ENCODE data around the gene SBF2.
"Not testable (repeated sequence)": the region's sequence is repeated elsewhere in the genome, so short reads cannot be mapped to it uniquely, and the experiment has no call there.

The SBF2 gene

DNA sequence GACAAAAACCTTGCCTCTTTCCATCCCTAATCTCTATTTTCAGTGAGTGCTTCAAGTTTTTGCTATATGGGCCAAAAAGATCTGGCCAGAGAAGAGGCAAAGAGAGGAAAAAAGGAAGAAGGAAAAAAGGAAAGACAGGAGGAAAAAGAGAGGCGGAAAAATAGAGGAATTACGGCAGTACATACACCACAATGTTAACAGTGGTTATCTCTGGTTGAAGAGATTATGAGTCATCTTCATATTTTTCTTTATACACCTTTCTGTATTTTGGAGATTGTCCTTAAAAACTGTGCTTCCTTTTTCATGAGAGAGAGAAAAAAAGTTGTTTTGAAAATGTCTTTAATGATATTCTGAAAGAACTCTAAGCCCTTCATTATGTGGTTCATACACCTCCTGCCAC is 133.7 kb downstream of the SBF2 start:
- no peak for DNase-seq

DNA sequence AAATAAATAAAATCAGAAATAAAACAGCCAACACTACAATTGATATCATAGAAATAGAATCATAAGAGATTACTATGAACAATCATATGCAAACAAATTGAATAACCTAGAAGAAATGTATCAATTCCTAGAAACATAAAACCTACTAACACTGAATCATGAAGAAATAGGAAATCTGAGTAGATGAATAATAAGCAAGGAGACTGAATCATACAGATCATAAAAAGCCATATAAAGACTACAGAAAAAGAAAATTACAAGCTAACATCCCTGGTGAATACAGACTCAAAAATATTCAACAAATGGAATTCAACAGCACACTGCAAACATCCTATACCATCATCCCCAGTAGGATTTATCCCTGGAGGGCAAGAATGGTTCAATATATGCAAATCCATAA is 135.6 kb downstream of the SBF2 start:
- no peak for DNase-seq

DNA sequence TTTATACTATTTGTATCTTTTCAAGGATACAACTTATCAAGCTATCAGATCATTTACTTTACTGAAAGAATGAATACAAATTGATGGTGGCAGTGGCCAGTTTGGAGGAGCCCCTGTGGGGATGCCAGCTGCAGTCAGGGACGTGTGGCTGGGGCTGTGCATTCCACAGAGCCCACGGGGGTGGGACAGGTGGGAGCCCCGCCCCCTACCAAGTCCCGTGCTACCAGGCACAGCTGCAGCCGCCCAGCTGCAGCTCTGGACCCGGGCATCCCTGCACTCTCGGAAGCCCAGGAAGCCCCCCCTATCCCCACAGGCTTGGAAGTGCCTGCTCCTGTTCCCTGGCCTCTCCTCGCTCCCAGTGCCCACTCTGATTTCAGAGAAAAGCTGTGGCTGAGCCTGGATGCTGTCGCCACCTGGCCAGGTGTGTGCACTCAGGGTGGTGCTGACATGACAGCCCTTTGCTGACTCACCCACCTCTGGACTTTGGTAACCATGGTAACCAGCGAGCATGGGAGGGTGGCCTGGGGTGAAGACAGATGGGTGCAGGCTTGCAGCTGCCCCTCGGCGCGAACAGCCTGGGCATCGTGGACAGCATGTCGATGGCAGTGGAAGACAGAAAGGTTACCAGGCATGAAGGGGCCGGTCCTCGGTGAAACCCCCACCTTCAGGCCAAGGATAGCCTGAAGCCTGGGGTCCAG is 138.1 kb downstream of the SBF2 start:
- no peak for DNase-seq

DNA sequence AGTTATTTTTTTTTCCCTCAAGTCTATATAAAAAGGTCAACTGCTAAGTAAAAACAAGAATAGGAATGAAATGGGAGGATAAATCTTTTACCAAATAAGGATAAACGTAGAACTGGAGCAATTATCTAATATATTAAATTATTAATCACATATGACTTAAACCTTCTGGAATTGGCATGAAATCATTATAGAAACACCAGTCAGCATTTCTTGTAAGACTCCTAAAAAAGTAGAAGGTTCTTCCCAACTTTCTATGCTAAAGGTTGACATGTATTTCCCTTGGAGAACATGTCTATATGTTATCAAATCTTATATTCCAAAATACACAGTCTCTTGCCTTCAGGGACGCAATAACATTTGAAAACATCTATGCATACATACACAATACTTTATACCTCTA is 143.2 kb downstream of the SBF2 start:
- DNase-seq, result no peak

DNA sequence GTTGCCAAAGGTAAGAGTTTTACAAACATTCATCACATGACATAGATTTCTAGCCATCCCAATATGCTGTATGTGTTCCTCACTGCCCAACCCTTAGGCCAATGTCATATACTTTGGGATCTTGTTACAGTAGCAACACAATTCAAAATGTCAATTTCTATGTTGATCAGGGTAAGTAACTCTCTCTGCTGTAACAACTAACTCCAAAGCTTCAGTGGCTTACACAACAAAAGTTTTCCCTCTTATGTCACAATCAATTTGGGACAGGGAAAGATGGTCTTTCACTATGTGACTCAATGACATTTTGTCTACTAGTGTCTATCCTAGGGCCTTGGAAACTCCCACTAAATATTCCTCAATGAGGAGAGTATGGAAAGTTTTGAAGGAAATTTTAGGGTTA is 144.5 kb downstream of the SBF2 start:
- DNase-seq, result no peak

DNA sequence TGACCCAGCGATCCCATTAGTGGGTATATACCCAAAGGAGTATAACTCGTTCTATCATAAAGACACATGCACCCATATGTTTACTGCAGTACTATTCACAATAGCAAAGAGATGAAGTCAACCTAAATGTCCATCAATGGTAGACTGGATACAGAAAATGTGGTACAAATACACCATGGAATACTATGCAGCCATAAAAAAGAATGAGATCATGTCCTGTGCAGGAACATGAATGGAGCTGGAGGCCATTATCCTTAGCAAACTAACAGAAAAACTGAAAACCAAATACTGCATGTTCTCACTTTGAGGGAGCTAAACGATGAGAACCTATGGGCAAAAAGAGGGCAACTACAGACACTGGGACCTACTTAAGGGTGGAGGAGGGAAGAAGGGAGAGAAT is 146.8 kb downstream of the SBF2 start:
- DNase-seq, result no peak

DNA sequence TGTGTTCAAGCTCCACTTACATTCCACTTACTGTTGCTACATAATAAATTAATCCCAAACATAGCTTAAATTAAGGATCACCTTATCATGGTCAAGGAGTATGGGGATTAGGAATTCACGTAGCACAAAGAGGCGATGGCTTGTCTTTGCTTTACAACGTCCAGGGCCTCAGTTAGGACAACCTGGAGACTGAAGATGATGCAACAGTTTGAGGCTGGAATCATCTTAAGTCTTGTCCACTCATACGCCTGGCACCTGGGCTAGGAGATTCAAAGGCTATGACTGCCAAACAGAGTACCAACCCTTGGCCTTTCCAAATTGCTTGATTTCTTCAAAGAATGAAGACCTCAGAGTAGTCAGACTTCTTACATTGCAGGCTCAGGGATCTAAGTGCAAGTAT is 149.1 kb downstream of the SBF2 start:
- no peak for DNase-seq

DNA sequence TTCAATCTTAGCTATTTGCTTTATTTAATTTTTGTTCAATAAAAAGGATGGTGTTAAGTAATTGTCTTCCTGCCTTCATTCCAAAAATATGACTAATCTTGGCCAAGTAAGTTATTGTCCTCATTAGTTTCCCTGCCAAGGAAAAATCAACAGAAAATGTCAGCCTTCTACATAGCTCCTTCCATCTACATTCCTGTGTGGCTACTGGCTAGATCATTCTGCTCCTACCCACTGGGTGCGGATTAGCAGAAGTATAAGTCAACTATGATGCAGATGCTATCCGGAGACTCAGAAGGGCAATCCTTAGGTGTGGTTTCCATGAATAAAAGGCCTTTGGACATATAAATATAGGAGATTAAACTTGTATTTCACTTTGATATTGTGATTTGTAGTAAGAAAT is 154.4 kb downstream of the SBF2 start:
- no peak for DNase-seq

DNA sequence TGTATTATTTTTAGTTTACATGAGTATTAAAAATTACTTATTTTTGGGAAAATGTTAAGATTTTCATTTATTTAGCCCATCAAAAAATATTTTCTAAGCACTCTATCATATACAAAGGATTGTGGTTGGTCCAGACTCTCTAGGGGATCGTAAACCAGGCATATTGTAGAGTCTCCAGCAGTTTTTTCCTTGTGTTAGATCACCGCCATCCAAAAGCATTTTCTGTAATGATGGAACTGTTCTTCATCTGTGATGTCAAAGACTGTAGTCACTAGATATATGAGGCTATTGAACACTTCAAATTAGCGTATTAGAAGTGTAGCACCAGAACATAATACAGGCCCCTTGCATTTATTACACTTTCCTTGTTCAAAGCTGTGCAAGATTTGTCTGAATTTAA is 154.9 kb downstream of the SBF2 start:
- no peak for DNase-seq

DNA sequence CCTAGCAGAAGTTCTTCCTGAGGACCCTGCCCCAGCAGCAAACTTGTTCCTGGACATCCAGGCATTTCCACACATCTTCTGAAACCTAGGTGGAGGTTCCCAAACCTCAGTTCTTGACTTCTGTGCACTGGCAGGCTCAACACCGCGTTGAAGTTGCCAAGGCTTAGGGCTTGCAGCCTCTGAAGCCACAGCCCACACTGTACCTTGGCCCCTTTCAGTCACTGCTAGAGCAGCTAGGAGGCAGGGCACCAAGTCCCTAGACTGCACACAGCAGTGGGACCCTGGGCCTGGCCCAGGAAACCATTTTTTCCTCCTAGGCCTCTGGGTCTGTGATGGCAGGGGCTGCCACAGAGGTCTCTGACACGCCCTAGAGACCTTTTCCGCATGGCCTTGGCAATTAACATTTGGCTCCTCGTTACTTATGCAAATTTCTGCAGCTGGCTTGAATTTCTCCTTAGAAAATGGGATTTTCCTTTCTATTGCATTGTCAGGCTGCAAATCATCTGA is 159.0 kb downstream of the SBF2 start:
- no peak for DNase-seq

DNA sequence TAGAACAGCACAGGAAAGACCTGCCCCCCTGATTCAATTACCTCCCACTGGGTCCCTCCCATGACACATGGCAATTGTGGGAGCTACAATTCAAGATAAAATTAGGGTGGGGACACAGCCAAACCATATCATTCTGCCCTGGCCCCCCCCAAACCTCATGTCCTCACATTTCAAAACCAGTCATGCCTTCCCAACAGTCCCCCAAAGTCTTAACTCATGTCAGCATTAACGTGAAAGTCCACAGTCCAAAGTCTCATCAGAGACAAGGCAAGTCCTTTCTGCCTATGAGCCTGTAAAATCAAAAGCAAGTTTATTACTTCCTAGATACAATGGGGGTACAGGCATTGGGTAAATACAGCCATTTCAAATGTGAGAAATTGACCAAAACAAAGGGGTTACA is 159.8 kb downstream of the SBF2 start:
- not testable (repeated sequence) for DNase-seq

DNA sequence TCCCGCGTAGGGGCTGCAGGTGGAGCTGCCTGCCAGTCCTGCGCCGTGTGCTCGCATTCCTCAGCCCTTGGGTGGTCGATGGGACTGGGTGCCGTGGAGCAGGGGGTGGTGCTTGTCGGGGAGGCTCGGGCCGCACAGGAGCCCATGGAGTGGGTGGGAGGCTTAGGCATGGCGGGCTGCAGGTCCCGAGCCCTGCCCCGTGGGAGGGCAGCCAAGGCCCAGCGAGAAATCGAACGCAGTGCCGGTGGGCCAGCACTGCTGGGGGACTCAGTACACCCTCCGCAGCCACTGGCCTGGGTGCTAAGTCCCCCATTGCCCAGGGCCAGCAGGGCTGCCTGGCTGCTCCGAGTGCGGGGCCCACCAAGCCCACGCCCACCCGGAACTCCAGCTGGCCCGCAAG is 160.8 kb downstream of the SBF2 start:
- not testable (repeated sequence) for DNase-seq

DNA sequence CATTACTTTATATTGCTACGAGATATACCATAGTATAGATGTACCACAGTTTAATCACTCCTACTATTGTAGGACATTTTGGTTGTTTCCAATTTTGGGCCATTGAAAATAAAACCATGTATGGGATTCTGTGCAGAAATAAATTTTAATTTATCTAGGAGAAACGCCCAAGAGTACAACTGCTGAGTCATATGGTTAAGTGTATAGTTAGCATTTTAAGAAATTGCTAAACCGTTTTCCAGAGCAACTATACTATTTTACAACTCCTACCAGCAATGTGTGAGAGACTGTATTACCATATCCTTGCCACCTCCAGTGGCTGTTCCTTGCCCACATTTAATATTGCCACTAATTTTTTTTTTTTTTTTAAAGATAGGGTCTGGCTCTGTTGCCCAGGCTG is 163.1 kb downstream of the SBF2 start:
- DNase-seq, result no peak

DNA sequence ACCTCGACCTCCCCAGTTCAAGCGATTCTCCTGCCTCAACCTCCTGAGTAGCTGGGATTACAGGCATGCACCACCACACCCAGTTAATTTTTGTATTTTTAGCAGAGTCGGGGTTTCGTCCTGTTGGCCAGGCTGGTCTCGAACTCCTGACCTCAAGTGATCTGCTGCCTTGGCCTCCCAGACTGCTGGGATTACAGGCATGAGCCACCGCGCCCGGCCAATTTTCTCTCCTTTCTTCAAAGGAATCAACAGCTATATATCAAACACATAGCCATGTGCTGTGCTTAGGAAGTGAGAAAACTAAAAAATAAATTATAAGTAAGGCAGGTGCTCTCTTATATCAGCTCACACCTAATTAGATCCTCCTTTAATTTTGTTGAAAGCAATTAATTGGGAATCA is 164.8 kb downstream of the SBF2 start:
- not testable (repeated sequence) for DNase-seq

DNA sequence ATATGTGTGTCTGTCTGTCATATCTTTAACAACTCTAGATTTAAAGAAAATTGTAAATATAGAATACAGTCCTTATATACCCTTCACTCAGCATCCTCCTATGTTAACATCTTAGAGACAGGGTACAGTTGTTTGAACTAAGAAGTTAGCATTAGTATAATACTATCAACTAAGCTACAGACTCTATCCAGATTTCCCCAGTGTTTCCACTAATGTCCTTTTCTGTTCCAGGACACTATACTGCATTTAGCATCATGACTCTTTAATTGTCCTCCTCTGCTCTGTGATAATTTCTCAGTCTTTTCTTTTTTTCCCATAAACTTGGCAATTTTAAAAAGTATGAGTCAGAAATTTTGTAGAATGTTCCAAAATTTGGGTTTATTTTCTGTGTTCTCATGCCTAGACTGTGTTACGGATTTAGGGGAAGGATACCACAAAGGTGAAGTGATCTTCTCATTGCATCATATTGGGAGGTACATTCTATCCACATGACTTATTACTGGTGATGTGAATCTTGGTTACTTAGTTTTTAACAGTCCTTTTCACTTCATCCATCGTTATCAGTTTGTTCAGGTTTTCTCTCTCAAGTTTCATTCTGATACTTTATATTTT is 168.4 kb downstream of the SBF2 start:
- no peak for DNase-seq

DNA sequence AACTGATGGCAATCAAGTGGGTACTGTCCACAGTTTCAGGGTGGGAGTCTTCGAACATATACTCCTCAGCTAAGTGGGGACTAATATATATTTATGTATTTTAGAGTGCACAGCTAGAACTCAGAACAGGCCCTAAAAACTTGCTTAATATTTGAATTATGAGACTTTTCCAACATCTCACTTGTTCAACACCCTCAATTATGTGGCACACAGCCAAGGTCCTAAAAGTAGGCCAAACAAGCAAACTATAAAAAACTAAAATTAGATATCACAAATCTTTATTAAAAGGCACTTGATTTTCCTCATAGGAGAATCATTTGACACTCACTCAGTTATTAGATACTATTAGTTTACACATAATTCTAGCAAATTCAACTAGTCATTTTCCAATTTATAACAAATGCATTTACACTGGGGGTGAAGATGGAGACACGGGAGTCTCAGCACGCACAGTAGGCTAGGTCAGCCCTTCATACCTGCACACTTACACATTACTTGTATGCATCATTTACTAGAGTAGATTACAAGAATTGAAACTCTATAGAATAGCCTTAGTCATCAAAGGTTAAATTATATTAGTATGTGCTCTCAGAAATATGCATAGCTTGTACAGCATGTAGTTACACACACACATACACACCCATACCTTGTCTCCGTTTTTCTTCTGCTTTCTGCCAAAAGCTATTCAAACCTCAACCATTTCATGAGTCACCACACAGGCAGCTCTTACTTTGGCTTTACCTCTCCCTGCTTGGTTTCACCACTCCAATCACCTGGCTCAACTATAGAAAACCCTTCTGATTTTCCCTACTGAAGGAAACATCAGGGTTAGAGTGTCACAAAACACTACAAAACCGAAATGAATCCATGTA is 171.5 kb downstream of the SBF2 start:
- no peak for DNase-seq

DNA sequence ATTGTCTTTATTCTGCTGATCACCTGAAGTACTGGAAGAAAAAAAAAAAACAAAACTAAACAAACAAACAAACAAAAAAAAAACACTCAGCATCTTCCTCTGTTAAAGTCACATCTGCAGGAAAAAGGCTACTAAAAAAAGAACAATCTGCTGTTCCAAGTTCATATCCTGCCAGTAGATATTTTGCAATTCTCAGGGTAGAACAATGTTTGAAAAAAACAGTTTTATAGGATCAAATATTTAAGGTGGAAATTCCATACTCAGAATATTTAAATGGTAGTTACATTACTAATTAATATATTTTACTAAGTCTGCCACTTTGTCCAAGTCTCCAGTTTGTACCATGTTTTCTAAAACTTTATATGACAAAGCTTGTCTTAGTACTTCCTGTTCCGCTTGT is 175.2 kb downstream of the SBF2 start:
- DNase-seq, result no peak

DNA sequence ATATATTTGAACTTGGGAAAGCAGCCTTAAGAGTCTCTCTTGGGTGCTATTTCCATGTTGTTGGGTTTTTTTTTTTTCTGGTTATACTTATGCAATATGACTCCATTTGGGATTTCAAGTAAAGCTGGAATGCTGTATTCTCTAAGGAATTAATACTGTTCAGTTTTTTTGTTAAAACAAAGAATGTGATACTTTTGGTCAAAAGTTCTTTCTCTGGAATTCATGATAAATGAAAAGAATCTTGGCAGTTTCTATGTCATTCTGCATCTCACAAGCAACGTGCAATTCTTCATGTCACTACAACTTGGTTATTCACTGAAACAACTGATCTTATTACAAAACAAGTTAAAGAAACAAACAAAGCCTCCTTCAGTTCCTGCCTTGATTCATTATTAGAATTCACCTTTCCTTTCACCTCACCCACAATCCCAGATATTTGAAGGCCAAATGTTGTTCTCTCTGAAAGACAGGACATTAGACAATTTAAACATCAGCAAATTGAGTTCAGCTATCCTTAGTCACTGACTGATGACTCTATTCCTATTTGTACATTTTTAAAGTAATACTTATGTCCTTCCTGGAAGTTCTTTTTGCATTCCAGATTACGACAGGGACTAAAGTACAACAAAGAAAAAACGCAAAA is 176.2 kb downstream of the SBF2 start:
- no peak for DNase-seq

DNA sequence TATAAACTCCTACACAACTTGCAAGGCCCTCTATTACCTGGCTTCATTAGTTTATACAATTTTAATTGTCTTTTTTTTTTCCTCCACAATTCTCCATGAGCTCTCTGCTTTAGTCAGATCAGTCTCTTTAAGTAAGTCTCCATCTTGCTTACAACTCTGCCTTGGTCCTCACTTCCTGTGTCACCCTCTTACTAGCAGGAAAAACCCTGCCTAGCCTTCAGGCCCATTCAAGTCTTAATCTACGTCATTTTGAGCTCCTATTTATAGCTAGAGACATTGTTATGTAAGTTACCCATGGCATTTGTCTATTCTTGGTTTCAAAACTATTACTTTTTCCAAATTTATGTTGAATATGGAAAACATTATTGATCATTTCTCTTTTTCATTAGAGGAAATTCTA is 177.4 kb downstream of the SBF2 start:
- DNase-seq, result no peak

DNA sequence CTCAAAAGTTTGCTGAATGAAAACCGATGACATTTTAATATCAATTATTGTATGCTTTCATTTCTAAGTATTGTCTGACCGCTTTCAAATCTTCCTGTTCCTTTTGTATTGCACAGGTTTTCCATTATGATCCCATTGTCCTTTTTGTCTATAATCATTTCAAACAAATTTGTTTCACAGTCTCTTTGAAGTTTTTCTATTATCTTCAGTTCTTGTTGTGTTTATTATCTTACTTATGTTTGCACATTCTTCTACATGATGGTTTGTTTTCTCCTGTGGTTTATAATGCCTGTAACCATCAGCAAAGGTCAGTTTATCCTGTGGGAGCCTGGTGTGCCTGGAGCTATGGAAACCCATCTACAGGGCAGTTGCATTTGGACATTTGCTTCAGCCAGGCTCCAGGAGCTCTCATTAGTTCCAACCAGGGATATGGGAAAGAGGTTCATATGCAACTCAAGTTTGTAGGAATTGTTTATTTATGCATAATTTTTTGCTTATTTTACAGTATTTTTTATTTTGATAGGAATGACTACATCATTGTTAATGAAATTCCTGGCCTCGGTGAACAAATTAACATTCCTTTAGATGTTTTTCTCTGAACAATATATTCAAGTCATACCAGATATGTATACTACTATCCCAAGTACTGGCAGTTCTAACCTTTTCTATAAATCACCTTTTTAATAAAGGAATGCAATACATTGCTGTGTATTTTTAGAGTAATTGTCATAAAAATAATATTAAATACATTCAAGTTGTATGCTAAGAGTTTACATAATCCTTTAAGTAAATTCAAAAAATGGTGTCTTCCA is 179.2 kb downstream of the SBF2 start:
- no peak for DNase-seq

DNA sequence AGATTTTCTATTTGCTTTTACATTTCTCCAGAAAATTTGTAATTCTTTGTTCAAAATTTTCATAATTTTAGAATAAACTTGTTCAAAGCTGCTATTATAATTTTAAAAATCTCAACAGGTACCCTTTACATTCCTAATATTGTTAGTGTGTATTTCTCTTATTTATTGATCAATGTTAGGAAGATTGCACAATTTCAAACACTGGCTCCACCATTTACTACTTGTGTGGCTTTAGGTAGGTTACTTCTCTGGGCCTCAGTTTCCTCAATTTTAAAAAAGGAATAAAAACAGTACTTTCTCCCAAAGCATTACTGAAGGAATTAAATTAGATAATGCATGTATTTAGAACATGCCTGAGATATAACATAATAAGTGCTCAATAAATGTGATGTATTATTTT is 180.2 kb downstream of the SBF2 start:
- no peak for DNase-seq

DNA sequence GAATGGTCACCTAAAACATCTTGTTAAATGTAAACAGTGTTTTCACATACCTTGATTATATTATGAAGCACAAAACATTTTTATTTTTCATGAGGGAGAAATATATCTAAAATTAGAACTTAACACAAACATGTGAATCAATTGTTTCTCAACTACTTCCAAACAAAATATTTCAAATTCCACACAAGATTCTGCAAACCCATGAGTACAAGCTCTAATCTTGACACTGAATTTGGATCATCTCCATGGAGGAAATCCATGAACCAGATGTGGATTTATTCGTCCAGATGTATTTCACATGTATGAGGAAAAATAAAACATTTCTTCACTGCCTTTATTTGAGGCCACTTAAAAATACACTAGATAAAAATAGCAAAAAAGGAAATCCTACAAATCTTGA is 184.2 kb downstream of the SBF2 start:
- no peak for DNase-seq

All from NCI-H748 treated with DMSO at 0.1 percent for 48 hours (cell line).